H7 (cell line): Measurements from ENCODE around the gene KCNQ1. TPM values are rescaled to one million over a fixed set of nuclear protein-coding genes. Genes with fewer than 3 reads are reported as not detected.
A peak's percentile ranks its signal among the peaks of the same experiment; 100 is the strongest.

ENCODE experiments used
- DNase-seq: peaks from one replicate; pipeline ENCODE4 v3.0.0; 2012
- H3K27me3 ChIP-seq: 2 replicates; pipeline ENCODE4 v1.6.0; 2011; ENCODE audit warnings: mild to moderate bottlenecking, low read length; ENCODE audit not compliant: control insufficient read depth, insufficient read depth
- H3K36me3 ChIP-seq: replicated peaks from 2 replicates; pipeline ENCODE4 v1.5.1; 2011; ENCODE audit warnings: low read length; ENCODE audit not compliant: control insufficient read depth, insufficient read depth
- H3K4me3 ChIP-seq: 2 replicates; pipeline ENCODE4 v1.5.1; 2011; ENCODE audit warnings: low read depth, mild to moderate bottlenecking, control low read depth, low read length, moderate library complexity; ENCODE audit not compliant: insufficient read depth
- total RNA-seq: library from RNA; depleted of rRNA; stranded (reverse); fragments of >200 nt; shearing (Covaris generic); gene quantifications from 2 replicates; pipeline ENCODE4 v1.2.3, GENCODE V29; 2014

KCNQ1 gene
- total RNA-seq, 1 experiment from 2014 or later = 0.48 TPM

- H3K27me3 ChIP-seq = peaks cover 35% of the 10 kb centered on the region
Observed at GRCh38 chr11:2862395-2863275, 417.8 kb downstream of the KCNQ1 start.

GRCh38 chr11:2863276-2863618, 418.4 kb downstream of the KCNQ1 start:
- Histone ChIP-seq H3K27me3 (peaks cover 41% of the 10 kb centered on the region), H3K4me3 (peak overlapping the region; percentile 5; the same call in 1 of the 2 replicates), H3K36me3 (no peaks in the 10 kb centered on the region)
- no peak for DNase-seq

More at GRCh38 chr11:2862395-2863275, 417.8 kb downstream of the KCNQ1 start:
- Histone ChIP-seq H3K4me3 (peak overlapping the region; percentile 19; the same call in 1 of the 2 replicates), H3K36me3 (no peaks in the 10 kb centered on the region)
- peak; percentile 97 for DNase-seq

GRCh38 chr11:2864901-2865300, 420.1 kb downstream of the KCNQ1 start:
- Histone ChIP-seq H3K27me3 (peaks cover 56% of the 10 kb centered on the region), H3K36me3 (no peaks in the 10 kb centered on the region), H3K4me3 (no peak overlapping the region)
- no peak for DNase-seq

DNA sequence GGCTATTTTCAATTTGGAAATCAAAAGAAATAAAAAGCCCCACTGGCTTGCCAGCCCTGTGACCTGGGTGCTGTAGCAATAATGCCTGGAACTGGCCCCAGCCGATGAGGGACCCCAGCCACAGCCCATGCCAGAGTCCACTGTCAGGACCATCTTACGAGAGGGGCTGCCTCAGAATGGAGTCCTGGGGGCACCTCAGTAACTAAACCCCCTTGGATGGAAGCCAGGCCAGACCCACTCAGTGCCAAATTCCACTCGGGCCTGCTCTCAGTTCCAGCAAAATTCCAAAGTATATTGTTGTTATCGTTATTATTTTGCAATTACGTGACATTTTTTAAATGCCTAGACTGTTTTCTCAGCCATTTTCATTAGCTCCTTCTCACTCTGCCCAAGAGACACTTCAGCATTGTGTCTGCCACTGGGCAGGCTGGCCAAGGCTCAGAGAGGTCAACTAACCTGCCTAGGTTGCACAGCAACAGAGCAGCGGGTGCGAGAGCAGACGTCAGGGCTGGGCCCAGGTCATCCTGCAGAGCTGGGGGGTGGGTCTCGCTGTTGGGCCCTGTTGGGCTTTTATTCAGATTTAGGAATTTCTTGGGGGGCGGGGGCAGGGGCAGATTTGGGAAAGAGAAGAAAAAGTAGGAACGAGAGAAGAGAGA, 421.2 kb downstream of the KCNQ1 start:
- peaks cover 60% of the 10 kb centered on the region for H3K27me3 ChIP-seq

DNA sequence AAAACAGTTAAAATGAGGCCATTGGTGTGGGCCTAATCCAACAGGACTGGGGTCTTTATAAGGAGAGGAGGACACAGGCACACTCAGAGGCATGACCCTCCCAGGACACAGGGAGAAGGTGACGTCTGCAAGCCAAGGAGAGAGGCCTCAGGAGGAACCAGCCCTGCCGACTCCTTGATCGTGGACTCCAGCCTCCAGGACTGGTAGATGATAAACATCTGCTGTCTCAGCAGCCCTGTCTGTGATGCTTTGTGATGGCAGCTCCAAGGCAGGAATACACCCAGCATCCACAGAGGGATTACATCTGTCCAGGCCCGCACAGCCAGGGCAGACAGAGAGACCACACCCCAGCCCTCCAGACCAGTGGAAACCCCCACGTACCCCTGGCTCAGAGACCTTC, 422.3 kb downstream of the KCNQ1 start:
- no peak overlapping the region for H3K4me3 ChIP-seq
- peaks cover 53% of the 10 kb centered on the region for H3K27me3 ChIP-seq
- no peaks in the 10 kb centered on the region for H3K36me3 ChIP-seq
- DNase-seq = no peak

More for the DNA sequence above, 421.2 kb downstream of the KCNQ1 start:
- Histone ChIP-seq H3K4me3 (no peak overlapping the region), H3K36me3 (no peaks in the 10 kb centered on the region)
- no peak for DNase-seq

DNA sequence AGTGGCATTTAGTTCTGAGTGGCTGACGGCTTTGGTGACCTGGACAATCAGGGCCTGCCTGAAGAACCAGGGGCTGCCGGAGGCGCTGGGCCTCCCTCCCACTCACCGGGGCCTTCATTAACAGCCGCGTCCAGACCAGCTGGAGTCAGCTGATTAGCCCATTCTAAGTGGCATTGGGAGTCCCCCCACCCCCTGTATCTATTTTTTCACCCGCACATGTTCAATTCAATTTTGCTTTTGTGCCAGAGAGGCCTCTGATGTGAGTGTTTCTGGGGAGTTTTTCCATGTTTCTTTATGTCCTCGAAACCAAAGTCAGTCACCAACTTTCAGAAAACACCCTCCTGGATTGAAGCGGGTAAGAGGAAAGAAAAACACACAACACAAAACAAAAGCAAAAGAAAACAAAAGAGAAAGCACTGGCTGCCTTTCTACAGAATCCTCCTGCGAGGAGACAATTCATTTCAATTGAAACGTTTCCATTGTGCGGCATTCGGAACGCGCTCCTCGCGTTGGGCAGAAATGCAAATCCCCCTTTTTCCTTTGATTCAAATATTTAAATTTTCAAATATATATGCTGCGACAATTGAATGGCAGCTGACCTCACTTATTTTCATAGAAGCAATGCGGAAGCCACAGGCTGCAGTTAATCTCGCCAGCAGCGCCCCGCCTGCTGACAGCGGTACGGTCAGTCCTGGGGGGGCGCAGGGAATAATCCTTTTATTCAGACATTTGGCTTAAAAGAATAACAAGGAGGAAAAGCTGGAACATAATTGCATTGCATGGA, 423.1 kb downstream of the KCNQ1 start:
- Histone ChIP-seq H3K4me3 (no peak overlapping the region), H3K27me3 (peaks cover 52% of the 10 kb centered on the region), H3K36me3 (no peaks in the 10 kb centered on the region)
- DNase-seq = no peak

GRCh38 chr11:2868506-2869133, 423.8 kb downstream of the KCNQ1 start:
- peak; percentile 86 for DNase-seq
- no peaks in the 10 kb centered on the region for H3K36me3 ChIP-seq
- no peak overlapping the region; the same call in 1 of the 2 replicates for H3K4me3 ChIP-seq
- peaks cover 46% of the 10 kb centered on the region for H3K27me3 ChIP-seq

GRCh38 chr11:2869134-2869526, 424.3 kb downstream of the KCNQ1 start:
- Histone ChIP-seq H3K36me3 (no peaks in the 10 kb centered on the region), H3K4me3 (no peak overlapping the region), H3K27me3 (peaks cover 45% of the 10 kb centered on the region)
- no peak for DNase-seq

DNA sequence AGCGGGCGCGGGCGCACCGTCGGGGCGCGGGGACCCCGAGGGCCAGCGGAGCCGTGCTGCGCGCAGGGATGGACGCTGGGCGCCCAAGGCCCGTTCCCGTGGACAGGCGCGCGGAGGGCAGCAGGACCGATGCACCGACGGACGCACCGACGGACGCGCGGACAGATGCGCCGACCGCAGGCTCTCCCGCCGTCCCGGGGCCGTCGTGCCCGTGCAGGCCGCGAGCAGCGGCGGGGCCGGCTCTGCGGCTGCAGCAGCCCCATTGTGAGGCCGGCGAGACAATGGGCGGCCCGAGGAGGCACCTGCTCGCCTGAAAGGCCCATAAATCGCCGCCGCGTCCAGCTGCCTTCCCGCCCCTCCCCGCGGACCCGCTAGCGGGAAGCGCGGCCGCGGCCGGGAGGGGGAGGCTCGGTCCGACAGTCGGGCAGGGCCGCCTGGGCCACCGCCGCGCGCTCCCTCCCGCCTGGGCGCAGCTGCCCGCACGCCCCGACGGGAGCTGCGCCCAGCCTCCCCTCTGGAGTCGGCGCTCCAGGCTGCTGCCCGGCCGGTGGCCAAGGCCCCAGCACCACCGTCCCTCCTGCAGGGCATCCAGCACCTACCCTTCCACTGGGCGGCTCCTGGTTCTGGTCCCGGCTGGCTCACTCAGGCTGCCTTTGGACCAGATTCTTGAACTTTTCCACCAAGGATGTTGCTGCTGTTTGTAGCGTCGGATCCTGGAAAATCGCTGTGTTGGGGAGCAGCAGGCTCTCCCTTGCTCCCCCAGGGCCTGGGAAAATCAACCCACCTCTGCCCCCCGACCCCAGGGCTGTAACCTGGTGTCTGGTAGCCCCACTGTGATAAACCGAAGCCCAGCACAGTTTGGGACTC, 425.0 kb downstream of the KCNQ1 start:
- DNase-seq = peak; percentile 88
- no peak overlapping the region; the same call in 1 of the 2 replicates for H3K4me3 ChIP-seq
- H3K36me3 ChIP-seq = no peaks in the 10 kb centered on the region
- H3K27me3 ChIP-seq = peaks cover 41% of the 10 kb centered on the region

GRCh38 chr11:2870460-2870859, 425.7 kb downstream of the KCNQ1 start:
- DNase-seq = peak; percentile 71
- peaks cover 41% of the 10 kb centered on the region for H3K27me3 ChIP-seq
- H3K36me3 ChIP-seq = no peaks in the 10 kb centered on the region
- no peak overlapping the region for H3K4me3 ChIP-seq

DNA sequence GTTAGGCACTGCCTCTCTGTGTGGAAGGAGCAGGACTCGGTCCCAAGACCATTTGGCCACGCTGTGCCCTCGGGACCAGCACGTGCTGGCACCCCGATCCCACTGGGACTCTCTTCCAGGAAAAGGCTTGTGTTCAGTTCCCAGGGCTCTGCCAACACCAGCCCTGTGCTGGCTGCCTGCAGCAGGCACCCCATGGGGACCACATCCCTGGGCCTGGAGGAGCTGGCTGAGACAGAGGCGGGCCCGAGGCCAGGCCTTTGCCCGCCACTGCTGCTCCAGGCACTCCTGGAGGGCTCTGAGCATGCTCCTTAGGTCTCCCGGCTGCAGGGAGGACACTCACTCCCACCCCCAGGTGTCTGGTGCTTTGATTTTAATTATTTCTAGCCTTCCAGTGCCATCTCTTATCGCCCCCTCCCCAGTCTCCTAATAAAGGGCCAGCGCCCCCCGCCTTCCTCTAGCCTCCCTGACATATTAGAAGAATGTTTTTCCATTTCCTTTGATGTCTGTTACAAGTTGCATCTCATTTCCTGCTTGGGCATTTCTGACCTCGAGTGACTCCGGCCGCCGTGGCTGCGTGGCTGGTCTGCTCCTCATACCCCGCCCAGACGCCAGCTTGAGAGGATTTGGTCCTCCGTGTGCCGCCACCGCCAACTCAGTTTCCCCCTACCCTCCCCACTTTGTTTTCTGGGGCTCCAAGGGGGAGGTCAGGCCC, 426.3 kb downstream of the KCNQ1 start:
- peak; percentile 85 for DNase-seq
- Histone ChIP-seq H3K36me3 (no peaks in the 10 kb centered on the region), H3K27me3 (peaks cover 41% of the 10 kb centered on the region), H3K4me3 (no peak overlapping the region)

GRCh38 chr11:2874963-2875362, 430.2 kb downstream of the KCNQ1 start:
- Histone ChIP-seq H3K27me3 (peaks cover 13% of the 10 kb centered on the region), H3K4me3 (no peak overlapping the region), H3K36me3 (no peaks in the 10 kb centered on the region)
- no peak for DNase-seq

GRCh38 chr11:2877474-2877873, 432.7 kb downstream of the KCNQ1 start:
- H3K27me3 ChIP-seq = peaks cover 10% of the 10 kb centered on the region
- H3K36me3 ChIP-seq = no peaks in the 10 kb centered on the region

More at GRCh38 chr11:2877474-2877873, 432.7 kb downstream of the KCNQ1 start:
- no peak overlapping the region for H3K4me3 ChIP-seq
- DNase-seq = no peak
